Measurements from ENCODE around the gene AARSD1. TPM values are rescaled to one million over a fixed set of nuclear protein-coding genes. Genes with fewer than 3 reads are reported as not detected.
A peak's percentile ranks its signal among the peaks of the same experiment; 100 is the strongest.
"Not testable (repeated sequence)": the region's sequence is repeated elsewhere in the genome, so short reads cannot be mapped to it uniquely, and the experiment has no call there.

The AARSD1 gene
- polyA plus RNA-seq, 3 donors from 2014 or later = 36.2 to 46.7 (median 36.4) TPM

DNA sequence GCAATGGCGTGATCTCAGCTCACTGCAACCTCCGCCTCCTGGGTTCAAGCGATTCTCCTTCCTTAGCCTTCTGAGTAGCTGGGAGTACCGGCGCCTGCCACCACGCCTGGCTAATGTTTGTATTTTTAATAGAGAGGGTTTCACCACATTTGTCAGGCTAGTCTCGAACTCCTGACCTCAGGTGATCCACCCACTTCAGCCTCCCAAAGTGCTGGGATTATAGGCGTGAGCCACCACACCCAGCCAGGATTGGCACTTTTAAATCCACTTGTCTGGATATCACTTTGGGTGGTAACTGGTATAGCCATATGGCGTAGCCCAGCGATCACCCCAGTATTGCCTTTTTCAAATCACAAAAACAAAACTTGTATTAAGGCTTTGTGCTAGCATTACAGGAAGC is 29.7 kb upstream of the AARSD1 start:
- peak overlapping the region in 4 of 6 donors; percentile 19 to 69 (median 39) for H3K27ac Mint-ChIP-seq
- not testable (repeated sequence) for H3K4me3 Mint-ChIP-seq; H3K9me3 Mint-ChIP-seq; DNase-seq; H3K27me3 Mint-ChIP-seq (ENCODE audit: low read depth in 3 of 3)
- peaks cover 9 to 30% (median 20%) of the 10 kb centered on the region in 3 donors for H3K36me3 Mint-ChIP-seq
- peaks cover 14 to 17% of the 10 kb centered on the region in 2 donors for H3K4me1 Mint-ChIP-seq

DNA sequence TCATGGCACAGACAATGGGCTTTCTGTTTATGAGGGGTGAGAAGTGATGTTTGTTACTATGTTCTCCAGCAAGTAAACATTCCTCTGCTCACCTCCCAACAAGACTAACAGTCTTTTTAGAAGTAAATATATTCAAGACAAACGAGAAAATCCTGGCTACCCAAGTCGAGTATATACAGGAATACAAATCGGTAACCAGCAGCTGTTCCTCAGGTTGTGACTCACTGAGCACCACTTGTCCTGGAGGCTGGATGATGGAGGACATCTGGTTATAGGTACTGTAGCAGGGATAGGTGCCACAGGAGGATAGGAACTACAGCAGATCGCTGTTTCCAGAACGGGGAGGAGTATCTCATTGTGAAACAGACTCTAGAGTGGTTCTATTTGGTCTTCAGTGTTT is 28.6 kb upstream of the AARSD1 start:
- peaks cover 11 to 35% (median 21%) of the 10 kb centered on the region in 3 donors for H3K36me3 Mint-ChIP-seq
- H3K27ac Mint-ChIP-seq = peak overlapping the region in 2 of 6 donors; percentile 17 to 48

DNA sequence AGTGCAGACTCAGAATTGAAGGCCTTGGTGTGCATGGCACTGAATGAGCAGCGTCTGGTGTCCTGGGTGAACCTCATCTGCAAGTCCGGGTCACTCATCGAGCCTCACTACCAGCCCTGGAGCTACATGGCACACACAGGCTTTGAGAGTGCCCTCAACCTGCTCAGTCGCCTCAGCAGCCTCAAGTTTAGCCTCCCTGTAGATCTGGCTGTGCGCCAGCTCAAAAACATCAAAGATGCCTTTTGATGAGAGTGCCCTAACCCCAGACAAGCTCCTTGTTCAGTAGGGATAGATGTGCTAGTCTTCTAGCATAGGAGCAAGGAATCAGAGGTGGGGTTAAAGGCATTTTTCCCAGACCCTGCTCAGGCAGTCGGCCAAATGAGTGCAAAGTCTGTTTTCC is 27.2 kb upstream of the AARSD1 start:
- Mint-ChIP-seq H3K27ac (no peak overlapping the region), H3K36me3 (peaks cover 11 to 40% (median 21%) of the 10 kb centered on the region in 3 donors), H3K4me1 (no peaks in the 10 kb centered on the region), H3K4me3 (no peak overlapping the region), H3K27me3 (ENCODE audit: low read depth in 3 of 3) (peaks cover 0 to 1% (median 0%) of the 10 kb centered on the region in 3 donors), H3K9me3 (no peaks in the 10 kb centered on the region)
- no peak for DNase-seq

More for the DNA sequence above, 28.6 kb upstream of the AARSD1 start:
- peaks cover 0 to 2% (median 0%) of the 10 kb centered on the region in 3 donors for H3K27me3 Mint-ChIP-seq (ENCODE audit: low read depth in 3 of 3)
- H3K4me1 Mint-ChIP-seq = peaks cover 5 to 7% of the 10 kb centered on the region in 2 donors
- DNase-seq = no peak
- no peaks in the 10 kb centered on the region for H3K9me3 Mint-ChIP-seq
- no peak overlapping the region for H3K4me3 Mint-ChIP-seq

DNA sequence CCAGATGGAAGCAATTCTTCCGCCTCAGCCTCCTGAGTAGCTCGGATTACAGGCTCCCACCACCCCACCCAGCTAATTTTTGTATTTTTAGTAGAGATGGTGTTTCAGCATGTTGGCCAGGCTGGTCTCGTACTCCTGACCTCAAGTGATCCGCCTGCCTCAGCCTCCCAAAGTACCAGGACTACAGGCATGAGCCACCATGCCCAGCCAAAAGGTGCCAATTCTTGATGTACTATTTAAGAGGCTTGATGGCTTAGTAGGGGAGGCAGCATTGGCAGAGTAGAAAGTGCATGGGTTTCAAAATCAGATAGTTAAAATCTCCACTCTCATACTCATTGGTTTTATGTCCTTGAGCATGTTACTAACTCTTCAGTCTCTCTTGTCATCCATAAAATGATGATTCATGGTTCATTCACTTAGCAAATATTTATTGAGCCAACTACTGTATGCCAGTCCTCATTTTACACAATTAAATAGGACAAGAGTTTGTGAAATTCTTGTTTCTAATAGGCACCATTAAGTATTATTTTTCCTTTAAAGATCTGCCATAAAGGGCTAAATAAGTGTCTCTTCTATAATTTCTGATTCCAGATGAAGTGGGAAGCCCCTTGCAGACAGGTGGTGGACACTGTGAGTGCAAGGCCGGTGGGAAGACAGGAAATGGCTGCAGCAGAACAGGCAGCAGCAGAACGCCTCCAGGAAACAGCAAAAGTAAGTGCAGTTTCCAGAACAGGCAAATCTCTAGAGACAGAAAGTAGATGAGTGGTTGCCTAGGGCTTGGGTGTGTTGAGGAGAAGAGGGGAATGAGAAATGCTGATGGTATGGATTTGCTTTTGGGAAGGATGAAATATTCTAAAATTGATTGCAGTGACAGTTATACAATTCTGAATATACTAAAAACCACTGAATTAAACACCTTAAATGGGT is 25.7 kb upstream of the AARSD1 start:
- Mint-ChIP-seq H3K27me3 (ENCODE audit: low read depth in 3 of 3) (peaks cover 0 to 1% (median 0%) of the 10 kb centered on the region in 3 donors), H3K9me3 (no peaks in the 10 kb centered on the region), H3K27ac (no peak overlapping the region), H3K4me1 (peaks cover 2 to 4% of the 10 kb centered on the region in 2 donors), H3K36me3 (peaks cover 11 to 40% (median 21%) of the 10 kb centered on the region in 3 donors), H3K4me3 (no peak overlapping the region)
- DNase-seq = no peak

DNA sequence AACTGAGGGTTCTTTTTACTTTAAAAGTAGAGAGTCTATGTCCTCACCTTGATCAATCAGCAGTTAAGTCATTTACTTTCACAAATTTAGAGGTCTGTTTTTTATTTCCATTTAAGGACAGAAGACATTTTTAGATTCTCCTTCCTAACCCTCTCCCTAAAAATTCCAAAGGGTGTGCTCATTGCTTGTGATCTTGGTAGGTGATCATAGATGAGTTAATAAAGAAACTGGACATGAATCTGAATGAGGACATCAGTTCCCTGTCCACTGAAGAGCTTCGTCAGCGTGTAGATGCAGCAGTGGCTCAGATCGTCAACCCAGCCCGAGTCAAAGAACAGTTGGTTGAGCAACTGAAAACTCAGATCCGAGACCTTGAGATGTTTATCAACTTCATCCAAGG is 24.9 kb upstream of the AARSD1 start:
- peaks cover 2 to 5% of the 10 kb centered on the region in 2 donors for H3K4me1 Mint-ChIP-seq
- peaks cover 11 to 43% (median 21%) of the 10 kb centered on the region in 3 donors for H3K36me3 Mint-ChIP-seq

DNA sequence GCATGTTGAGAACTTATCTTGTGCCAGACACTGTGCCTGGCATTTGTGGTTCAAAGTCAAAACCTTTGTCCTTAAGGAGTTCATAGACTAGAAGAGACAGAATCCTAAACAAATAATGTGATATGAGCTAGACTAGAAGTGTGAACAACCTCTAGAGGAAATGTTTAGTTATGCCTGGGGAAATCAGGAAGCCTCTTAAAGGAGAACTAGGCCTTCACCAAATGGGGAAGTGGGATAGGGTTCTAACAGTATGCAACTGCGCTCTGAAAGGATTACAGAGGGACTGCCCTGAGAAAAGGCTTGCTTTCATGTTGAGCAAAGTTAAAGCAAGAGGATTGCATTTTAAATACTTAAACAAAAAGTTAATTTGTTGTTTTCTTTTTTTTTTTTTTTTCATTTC is 21.0 kb upstream of the AARSD1 start:
- Mint-ChIP-seq H3K27ac (no peak overlapping the region), H3K4me1 (peaks cover 21 to 27% of the 10 kb centered on the region in 2 donors), H3K36me3 (peaks cover 9 to 24% (median 13%) of the 10 kb centered on the region in 3 donors)

More for the DNA sequence above, 24.9 kb upstream of the AARSD1 start:
- peaks cover 0 to 1% (median 0%) of the 10 kb centered on the region in 3 donors for H3K27me3 Mint-ChIP-seq (ENCODE audit: low read depth in 3 of 3)
- H3K4me3 Mint-ChIP-seq = no peak overlapping the region
- no peaks in the 10 kb centered on the region for H3K9me3 Mint-ChIP-seq
- peak overlapping the region in 1 of 6 donors; percentile 12 for H3K27ac Mint-ChIP-seq
- DNase-seq = no peak

DNA sequence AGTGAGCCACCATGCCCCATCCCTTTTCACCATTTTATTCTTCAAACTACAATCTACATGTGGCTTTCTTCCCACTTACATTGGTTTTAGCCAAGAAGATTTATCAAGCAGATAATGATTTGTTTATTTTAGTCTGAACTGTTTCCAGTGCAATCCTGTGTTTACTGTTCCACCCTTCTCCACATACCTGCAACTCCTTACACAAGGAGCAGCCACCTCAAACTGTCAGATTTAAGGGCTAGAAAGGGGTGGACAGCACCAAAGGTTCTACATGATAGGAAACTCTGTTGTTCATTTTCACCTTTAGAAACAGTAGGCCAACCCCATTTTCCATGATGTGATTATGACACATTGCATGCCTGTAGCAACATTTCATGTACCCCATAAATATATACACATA is 18.0 kb upstream of the AARSD1 start:
- peak overlapping the region; percentile 60 to 97 (median 94) for H3K4me3 Mint-ChIP-seq
- DNase-seq = no peak
- peaks cover 0 to 4% (median 3%) of the 10 kb centered on the region in 3 donors for H3K36me3 Mint-ChIP-seq
- peak overlapping the region in 5 of 6 donors; percentile 17 to 78 (median 69) for H3K27ac Mint-ChIP-seq
- peaks cover 31 to 41% of the 10 kb centered on the region in 2 donors for H3K4me1 Mint-ChIP-seq
- no peaks in the 10 kb centered on the region for H3K9me3 Mint-ChIP-seq
- peaks cover 11 to 20% (median 12%) of the 10 kb centered on the region in 3 donors for H3K27me3 Mint-ChIP-seq (ENCODE audit: low read depth in 3 of 3)

More for the DNA sequence above, 21.0 kb upstream of the AARSD1 start:
- Mint-ChIP-seq H3K27me3 (ENCODE audit: low read depth in 3 of 3) (peaks cover 6 to 12% (median 7%) of the 10 kb centered on the region in 3 donors), H3K4me3 (no peak overlapping the region), H3K9me3 (no peaks in the 10 kb centered on the region)
- no peak for DNase-seq

DNA sequence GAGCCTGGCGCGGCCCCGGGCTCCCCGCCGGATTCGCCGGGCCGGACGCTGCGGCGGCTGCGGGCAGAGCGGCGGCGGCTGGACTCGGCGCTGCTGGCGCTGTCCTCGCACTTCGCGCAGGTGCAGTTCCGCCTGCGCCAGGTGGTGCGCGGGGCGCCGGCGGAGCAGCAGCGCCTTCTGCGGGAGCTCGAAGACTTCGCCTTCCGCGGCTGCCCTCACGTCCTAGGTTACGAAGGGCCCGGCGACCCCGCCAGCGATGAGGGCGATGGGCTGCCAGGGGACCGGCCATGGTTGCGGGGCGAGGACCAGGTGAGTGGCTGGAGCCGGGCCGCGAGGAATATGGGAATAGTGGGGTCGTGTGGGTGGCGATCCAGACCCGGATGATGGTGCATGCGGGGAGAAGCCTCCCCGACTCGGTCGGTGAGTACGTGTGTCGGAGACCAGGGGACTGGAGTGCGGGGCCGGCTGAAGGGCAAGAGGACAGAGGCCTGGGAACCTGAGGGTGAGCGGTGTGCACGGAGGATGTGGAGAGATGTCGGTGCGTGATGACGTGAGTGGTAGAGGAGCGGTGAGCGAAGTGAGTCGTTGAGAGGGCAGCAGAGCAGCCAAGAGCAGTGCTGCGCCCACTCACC is 16.6 kb upstream of the AARSD1 start:
- peak overlapping the region; percentile 80 to 96 (median 91) for H3K27ac Mint-ChIP-seq
- peaks cover 31 to 41% of the 10 kb centered on the region in 2 donors for H3K4me1 Mint-ChIP-seq
- peaks cover 12 to 20% (median 13%) of the 10 kb centered on the region in 3 donors for H3K27me3 Mint-ChIP-seq (ENCODE audit: low read depth in 3 of 3)
- H3K4me3 Mint-ChIP-seq = peak overlapping the region; percentile 90 to 97 (median 94)
- peaks cover 0 to 4% (median 3%) of the 10 kb centered on the region in 3 donors for H3K36me3 Mint-ChIP-seq
- DNase-seq = peak; percentile 40 to 72 (median 45)
- H3K9me3 Mint-ChIP-seq = no peaks in the 10 kb centered on the region

DNA sequence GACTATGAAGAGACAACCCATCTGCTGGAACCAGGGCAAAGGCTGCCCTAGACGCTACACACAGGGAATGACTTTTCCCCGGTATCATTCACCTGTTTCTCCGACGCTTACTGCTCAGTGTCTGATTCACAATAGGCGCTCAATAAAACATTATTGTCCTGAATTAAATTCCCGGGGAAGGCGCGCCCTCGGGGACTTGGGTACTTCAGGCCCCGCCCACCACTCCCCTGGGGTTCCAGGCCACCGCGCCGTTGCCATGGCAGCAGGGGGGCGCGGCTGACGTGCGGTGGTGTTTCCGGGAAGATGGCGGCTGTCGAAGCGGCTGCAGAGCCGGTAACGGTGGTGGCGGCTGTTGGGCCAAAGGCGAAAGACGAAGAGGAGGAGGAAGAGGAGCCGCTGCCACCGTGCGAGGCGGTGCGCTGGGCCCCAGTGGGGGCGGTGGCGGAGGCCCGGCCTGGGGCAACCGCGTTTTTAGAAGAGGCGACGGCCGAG is 16.1 kb upstream of the AARSD1 start, which contains the start of gene RUNDC1:
RUNDC1 (plus strand) TSS at position 292 of the 492 bp plus-strand sequence; CDS start at position 304, 12 bp downstream.
- peak; percentile 86 to 87 (median 86) for DNase-seq
- peaks cover 0 to 4% (median 3%) of the 10 kb centered on the region in 3 donors for H3K36me3 Mint-ChIP-seq
- peak within 1 kb of the TSS; percentile 94 to 98 (median 96) for H3K4me3 Mint-ChIP-seq
- H3K9me3 Mint-ChIP-seq = no peaks in the 10 kb centered on the region
- peaks cover 31 to 41% of the 10 kb centered on the region in 2 donors for H3K4me1 Mint-ChIP-seq
- H3K27me3 Mint-ChIP-seq (ENCODE audit: low read depth in 3 of 3) = peaks cover 12 to 20% (median 15%) of the 10 kb centered on the region in 3 donors
- peak within 1 kb of the TSS; percentile 84 to 98 (median 94) for H3K27ac Mint-ChIP-seq

DNA sequence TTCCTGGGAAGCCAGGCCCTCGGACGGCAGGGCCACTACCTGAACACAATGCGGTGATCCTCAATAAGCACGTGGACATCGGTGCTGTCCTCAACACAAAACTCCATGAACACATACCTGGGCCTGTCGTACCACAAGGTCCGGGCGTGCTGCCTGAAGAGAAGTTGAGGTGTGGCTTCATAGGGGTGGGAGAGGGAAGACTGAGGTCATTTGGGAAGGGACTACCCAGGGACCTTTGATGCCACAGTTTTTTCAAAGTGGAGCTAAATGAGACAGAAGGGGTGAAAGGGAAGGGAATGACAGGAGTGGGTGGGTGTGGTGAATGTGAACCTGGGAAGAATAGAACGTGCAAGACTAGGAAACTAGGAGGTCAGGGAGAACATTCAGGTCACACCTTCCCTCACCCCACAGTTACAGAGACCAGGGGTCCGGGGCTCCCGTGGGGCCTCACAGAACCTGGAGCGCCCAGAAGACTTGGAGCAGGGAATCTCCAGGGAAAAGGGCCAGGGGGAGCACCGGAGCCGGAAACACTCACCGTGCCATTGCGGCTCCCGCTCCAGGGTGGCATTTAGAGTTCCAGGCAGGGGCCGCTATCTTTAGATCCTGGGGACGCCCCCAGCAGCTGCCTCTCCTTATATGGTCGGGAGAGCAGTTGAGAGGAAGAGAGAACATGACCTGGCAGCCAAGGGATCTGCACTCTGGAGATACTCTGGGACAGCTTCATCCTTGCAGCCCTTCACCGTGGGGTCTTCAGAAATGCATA is 15.4 kb upstream of the AARSD1 start, which contains the start of gene PTGES3L:
PTGES3L (minus strand) TSS at position 570 of the 763 bp plus-strand sequence; CDS start at position 543, 27 bp downstream.
- Mint-ChIP-seq H3K4me3 (peak within 1 kb of the TSS; percentile 94 to 98 (median 96)), H3K9me3 (no peaks in the 10 kb centered on the region), H3K27ac (peak within 1 kb of the TSS; percentile 84 to 98 (median 94)), H3K27me3 (ENCODE audit: low read depth in 3 of 3) (peaks cover 12 to 20% (median 16%) of the 10 kb centered on the region in 3 donors), H3K4me1 (peaks cover 29 to 36% of the 10 kb centered on the region in 2 donors), H3K36me3 (peaks cover 0 to 4% (median 3%) of the 10 kb centered on the region in 3 donors)
- no peak for DNase-seq

DNA sequence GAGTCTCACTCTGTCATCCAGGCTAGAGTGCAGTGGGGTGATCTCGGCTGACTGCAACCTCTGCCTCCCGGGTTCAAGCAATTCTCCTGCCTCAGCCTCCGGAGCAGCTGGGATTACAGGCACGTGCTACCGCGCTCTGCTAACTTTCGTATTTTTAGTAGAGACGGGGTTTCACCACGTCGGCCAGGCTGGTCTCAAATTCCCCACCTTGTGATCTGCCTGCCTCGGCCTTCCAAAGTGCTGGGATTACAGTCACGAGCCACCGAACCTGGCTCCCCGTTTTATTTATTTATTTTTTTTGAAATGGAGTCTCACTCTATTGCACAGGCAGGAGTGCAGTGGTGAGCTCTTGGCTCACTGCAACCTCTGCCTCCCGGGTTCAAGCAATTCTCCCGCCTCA is 11.4 kb upstream of the AARSD1 start:
- Mint-ChIP-seq H3K27me3 (ENCODE audit: low read depth in 3 of 3) (peaks cover 9 to 13% (median 11%) of the 10 kb centered on the region in 3 donors), H3K4me1 (peaks cover 12 to 19% of the 10 kb centered on the region in 2 donors)
- not testable (repeated sequence) for H3K4me3 Mint-ChIP-seq, DNase-seq, H3K36me3 Mint-ChIP-seq, H3K27ac Mint-ChIP-seq, H3K9me3 Mint-ChIP-seq

DNA sequence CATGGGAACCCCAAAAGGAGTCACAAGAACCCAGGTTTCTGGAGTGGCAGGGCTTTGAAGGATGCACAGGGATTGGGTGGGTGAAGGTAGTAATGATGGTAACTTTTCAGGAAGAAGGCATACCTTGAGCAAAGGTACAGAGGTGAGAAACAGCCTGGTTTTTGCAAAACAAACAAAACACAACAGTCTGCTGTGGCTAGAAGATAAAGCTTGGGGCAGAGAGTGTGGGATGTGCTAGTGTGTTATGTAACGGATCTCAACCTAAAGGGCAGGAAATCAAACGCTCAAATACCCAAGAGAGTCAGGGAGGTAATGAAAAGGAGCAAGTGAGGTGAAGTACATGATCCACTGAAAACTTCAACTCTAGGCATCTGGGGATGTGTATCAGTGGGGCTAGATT is 11.0 kb upstream of the AARSD1 start:
- Mint-ChIP-seq H3K4me1 (peaks cover 10 to 14% of the 10 kb centered on the region in 2 donors), H3K9me3 (no peaks in the 10 kb centered on the region), H3K27me3 (ENCODE audit: low read depth in 3 of 3) (peaks cover 7 to 11% (median 9%) of the 10 kb centered on the region in 3 donors), H3K4me3 (no peak overlapping the region), H3K36me3 (peaks cover 0 to under 1% (median 0%) of the 10 kb centered on the region in 3 donors), H3K27ac (peak overlapping the region in 1 of 6 donors; percentile 4)
- no peak for DNase-seq
